ENCODE data around the gene RAB6C.
"Not testable (repeated sequence)": the region's sequence is repeated elsewhere in the genome, so short reads cannot be mapped to it uniquely, and the experiment has no call there.

The RAB6C gene

DNA sequence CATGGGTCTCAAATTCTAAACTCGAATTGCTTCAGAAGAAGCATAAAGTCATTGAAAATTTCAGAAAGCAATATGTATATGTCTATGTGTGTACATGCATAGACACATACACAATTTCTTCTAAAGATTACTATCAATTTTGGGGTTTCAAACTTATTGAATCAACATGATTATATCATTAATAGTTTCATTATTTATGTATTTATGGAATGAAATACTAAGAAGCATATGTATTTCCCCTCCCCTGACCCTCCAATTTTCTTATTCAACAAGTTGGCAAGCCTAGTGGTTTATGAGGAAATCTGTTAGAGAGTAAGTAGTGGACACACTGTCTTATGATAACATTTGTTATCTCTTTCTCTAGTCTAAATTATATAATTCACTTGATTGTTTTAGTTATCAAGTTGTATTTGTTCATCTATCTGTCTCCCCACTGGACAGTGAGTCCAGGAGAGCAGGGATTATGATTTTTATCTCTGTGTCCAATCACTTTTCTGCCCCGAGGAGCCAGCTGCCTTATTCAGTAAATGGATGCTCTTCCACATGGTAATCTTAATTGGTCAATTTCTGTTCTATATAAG, 17.3 kb downstream of the RAB6C start:
- not testable (repeated sequence) for DNase-seq

DNA sequence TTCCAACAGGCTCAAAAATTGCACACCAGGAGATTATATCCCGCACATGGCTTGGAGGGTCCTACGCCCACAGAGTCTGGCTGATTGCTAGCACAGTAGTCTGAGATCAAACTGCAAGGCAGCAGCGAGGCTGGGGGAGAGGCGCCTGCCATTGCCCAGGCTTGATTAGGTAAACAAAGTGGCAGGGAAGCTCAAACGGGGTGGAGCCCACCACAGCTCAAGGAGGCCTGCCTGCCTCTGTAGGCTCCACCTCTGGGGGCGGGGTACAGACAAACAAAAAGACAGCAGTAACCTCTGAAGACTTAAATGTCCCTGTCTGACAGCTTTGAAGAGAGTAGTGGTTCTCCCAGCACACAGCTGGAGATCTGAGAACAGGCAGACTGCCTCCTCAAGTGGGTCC, 19.3 kb downstream of the RAB6C start:
- not testable (repeated sequence) for DNase-seq

DNA sequence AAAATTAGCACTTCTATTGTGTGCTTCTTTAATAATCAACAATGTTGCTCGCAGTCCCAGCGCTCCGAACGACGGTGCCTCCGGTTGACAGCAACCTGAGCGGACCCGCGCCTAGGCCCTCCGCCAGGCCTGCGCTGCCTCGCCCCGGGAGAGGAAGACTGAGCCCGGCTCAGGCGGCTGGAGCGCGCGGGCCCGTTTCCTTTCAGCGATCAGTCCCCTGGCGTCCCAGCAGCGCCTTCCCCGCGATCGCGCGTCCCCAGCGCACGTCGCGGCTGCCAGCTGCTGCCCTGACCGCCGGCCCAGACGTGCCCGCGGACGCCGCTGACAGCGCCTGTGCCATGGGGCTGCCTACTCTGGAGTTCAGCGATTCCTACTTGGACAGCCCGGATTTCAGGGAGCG, 26.4 kb downstream of the RAB6C start:
- not testable (repeated sequence) for DNase-seq

GRCh38 chr2:130016701-130017100, 37.2 kb downstream of the RAB6C start:
- DNase-seq, result not testable (repeated sequence)

DNA sequence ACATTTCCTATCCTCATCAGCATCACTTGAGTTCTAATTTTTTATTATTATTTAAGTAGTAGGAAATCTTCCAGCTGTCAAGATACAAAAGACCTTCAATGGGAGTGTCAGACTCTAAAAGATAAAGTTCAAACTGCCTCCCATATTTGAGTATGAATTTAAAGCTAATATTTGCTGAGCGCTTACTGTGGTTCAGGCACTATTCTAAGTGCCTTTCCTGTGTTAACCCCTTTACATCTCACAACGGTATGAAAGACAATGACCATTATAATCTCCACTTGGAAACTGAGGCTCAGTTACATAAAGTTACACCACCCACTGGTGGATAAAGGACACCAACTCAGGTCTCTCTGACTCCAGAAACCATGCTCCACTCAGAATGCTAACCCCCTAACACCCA, 39.9 kb downstream of the RAB6C start:
- DNase-seq, result no peak

DNA sequence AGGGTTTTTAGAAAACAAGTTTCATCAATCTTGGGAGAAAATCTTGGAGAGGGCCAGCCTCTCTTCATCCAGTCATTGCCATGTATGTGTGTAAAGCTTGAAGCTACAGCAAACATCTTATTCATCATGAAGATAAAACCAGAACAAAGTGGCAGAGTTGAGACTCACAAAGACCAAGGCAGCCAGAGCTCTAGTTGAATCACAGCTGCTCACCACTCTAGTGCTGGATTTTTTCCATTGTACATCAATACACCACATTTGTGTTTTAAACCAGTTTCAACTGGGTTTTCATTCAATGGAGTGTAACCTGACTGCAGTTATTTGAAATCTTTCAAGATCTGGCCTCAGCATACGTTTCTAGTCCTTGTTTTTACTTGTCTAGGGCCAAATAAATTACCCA, 40.6 kb downstream of the RAB6C start:
- not testable (repeated sequence) for DNase-seq

GRCh38 chr2:130025931-130026330, 46.5 kb downstream of the RAB6C start:
- not testable (repeated sequence) for DNase-seq

All from bone marrow (tissue), 2 donors.